SK-N-SH (cell line): ENCODE results near the gene SOX13.

ENCODE experiments used
- CTCF ChIP-seq: fragments of 200-600 bp; sonication (generic); IDR thresholded peaks from 2 replicates; pipeline ENCODE4 v1.6.1; 2017; ENCODE audit warnings: antibody characterized with exemption, mild to moderate bottlenecking, moderate library complexity
- IRF3 ChIP-seq: fragments of 150-350 bp; IDR thresholded peaks from 2 replicates; pipeline ENCODE4 v1.6.1; 2016; ENCODE audit warnings: mild to moderate bottlenecking, low read depth, low read length
- MAX ChIP-seq: IDR thresholded peaks from 2 replicates; pipeline ENCODE4 v1.4.0; 2012; ENCODE audit warnings: low read depth
- RXRA ChIP-seq: IDR thresholded peaks from 2 replicates; pipeline ENCODE4 v1.4.0; 2012; ENCODE audit warnings: low read depth, mild to moderate bottlenecking, borderline replicate concordance

- TF ChIP-seq RXRA: no peak
- TF ChIP-seq MAX: no peak
- no peak for TF ChIP-seq CTCF
- no peak for TF ChIP-seq IRF3
These were observed 3.3 kb downstream of the SOX13 start for GRCh38 chr1:204075890-204076846.
